Measurements from ENCODE around the gene BLVRA. TPM values are rescaled to one million over a fixed set of nuclear protein-coding genes. Genes with fewer than 3 reads are reported as not detected.

The BLVRA gene
- total and polyA plus RNA-seq, 5 experiments from 2014 or later = 9.6 to 33.8 (median 17.8) TPM

DNA sequence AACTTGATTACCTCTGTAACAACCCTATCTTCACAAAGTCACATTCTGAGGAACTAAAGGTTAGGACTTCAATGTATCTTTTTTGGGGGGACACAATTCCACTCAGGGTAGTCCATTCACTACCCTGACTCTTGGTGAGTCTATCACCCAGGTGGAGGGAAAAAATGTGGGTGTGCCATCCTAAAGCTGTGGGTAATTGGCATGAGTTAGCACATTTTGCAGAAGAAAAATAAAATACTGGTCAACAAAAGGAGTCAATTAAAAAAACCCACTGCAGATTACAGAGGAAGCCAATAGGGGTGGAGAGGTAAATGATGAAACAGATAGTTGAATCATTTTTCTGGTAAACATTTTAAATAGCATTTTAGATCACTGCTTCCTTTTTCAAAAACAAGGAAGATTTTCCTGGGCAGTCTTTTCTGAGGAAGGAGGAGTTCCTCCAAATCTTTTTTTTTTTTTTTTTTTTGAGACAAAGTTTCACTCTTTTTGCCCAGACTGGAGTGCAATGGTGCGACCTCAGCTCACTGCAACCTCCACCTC is 5.1 kb upstream of the BLVRA start:
- Mint-ChIP-seq H3K36me3 (no peaks in the 10 kb centered on the region), H3K9me3 (no peaks in the 10 kb centered on the region), H3K4me3 (no peak overlapping the region), H3K4me1 (peaks cover 8 to 17% (median 12%) of the 10 kb centered on the region in 4 donors), H3K27me3 (peaks cover 0 to 4% (median 0%) of the 10 kb centered on the region in 5 donors), H3K27ac (no peak overlapping the region)
- no peak for ATAC-seq
- DNase-seq = no peak
- POLR2A ChIA-PET = no interaction called here

DNA sequence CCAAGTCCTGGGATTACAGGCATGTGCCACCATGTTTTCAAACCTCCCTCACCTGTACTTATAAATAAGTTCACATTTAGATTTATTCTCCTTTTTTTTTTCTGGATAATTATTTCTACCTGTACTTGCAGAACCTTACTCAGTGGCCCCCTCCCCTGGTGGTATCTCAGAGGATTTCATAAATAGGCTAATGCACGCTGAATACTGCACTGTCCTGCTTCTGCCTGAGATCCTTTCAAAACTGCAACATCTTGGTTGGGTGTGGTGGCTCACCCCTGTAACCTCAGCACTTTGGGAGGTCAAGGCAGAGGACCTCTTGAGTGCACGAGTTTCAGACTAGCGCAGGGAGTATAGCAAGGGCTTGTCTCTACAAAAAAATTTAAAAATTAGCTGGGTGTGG is 4.6 kb upstream of the BLVRA start:
- no peak for DNase-seq
- POLR2A ChIA-PET = interaction anchor here (1.0 kb wide), 1 partner anchor 173 kb away, joined by 4 read pairs; no protein-coding TSS in a partner anchor
- no peaks in the 10 kb centered on the region for H3K9me3 Mint-ChIP-seq

DNA sequence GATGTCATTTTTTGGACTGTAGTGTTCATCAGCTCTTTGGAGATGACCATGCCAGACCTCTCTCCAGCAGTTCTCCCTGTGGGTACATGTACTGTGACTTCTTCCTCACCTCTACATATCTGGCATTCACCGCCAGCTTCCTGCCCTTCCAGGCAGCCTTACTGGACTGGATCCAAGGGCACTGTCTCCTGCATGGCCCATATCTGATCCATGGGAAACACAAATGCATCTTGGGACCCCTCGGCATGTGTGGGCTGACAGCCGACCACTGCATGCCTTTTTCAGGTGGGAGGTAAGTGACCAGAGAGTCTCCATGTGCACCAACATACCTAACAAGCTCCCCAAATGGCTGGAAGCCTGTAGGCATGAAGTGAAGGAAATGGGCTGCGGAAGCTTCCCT is 3.9 kb upstream of the BLVRA start:
- Mint-ChIP-seq H3K36me3 (no peaks in the 10 kb centered on the region), H3K27me3 (peaks cover 0 to 4% (median 0%) of the 10 kb centered on the region in 5 donors), H3K9me3 (no peaks in the 10 kb centered on the region), H3K4me3 (peak overlapping the region in 1 of 10 donors; percentile 51), H3K27ac (no peak overlapping the region), H3K4me1 (peaks cover 10 to 21% (median 12%) of the 10 kb centered on the region in 4 donors)
- POLR2A ChIA-PET = interaction anchor here (1.0 to 1.5 kb wide), 2 partner anchors 25 to 172 kb away, joined by 4 to 5 read pairs; partner anchors contain the start of gene COA1
- no peak for DNase-seq
- ATAC-seq = no peak

More for the DNA sequence above, 4.6 kb upstream of the BLVRA start:
- Mint-ChIP-seq H3K4me1 (peaks cover 8 to 17% (median 12%) of the 10 kb centered on the region in 4 donors), H3K27me3 (peaks cover 0 to 4% (median 0%) of the 10 kb centered on the region in 5 donors), H3K4me3 (no peak overlapping the region), H3K27ac (no peak overlapping the region), H3K36me3 (no peaks in the 10 kb centered on the region)
- ATAC-seq = no peak

DNA sequence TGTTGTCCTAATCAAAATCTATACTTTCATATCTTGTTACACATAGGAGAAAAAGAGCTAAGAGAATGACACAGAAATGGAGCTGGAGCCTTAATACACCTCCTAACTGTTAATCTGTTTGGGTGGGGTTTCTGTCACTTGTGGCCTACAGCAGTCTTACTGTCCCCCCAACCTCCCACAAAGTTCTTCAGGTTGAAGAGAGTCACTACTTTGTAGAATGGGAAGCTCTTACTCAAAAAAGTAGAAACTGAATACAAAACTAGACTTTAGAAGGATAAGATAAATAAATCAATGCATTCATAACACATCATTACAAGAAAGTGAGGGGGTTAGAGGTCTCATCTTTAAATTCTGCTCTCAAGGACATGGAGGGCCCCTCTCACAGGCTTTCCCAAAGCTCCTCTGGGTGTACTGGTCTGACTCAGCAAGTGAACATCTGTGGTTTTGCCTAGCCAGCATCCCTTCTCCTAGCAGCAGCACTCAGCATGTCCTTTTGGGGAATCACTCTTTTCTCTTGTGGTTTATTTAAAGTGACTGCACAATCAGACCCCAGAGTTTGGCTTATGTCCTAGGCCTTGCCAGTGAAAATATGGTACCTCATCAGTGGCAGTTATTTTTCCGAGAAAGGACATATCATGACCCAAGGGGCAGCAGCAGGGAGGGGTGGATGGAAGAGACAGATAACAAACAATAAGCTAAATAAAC is 2.0 kb upstream of the BLVRA start:
- Mint-ChIP-seq H3K4me3 (peak overlapping the region; percentile 0 to 94 (median 82)), H3K27ac (peak overlapping the region in 7 of 10 donors; percentile 3 to 88 (median 60)), H3K4me1 (peaks cover 10 to 25% (median 21%) of the 10 kb centered on the region in 4 donors), H3K27me3 (peaks cover 0 to 4% (median 0%) of the 10 kb centered on the region in 5 donors), H3K9me3 (no peaks in the 10 kb centered on the region), H3K36me3 (no peaks in the 10 kb centered on the region)
- POLR2A ChIA-PET = no interaction called here
- ATAC-seq (no peak), DNase-seq (no peak)

DNA sequence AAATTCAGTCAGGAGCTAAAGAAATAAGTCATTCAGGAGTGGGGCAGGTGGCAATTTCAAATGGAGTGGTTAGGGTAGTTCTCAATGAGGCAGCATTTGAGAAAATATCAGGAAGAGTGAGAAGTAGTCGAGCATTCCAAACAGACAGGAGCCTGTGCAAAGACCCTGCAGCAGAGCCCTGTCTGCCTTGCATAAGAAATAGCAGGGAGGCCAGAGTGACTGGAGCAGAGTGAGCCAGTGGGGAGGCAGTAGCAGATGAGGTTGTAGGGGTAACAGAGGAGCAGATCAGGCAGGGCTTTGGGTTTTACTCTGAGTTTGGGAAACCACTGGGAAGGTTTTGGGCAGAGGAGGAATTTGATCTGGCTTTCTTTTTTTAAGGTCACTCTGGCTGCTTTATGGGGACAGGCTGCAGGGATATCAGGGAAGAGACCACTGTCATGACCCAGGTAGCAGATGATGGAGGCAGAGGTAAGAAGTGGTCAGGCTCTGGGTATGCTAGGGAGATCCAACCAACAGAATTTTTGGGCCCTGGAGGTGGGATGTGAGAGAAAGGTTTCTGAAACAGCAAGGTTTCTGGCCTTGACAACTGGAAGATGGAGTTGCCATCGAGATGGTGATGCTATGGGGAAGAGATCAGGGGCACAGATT is 1.3 kb upstream of the BLVRA start:
- Mint-ChIP-seq H3K9me3 (no peaks in the 10 kb centered on the region), H3K4me1 (peaks cover 12 to 31% (median 26%) of the 10 kb centered on the region in 4 donors), H3K27me3 (peaks cover 0 to 4% (median 0%) of the 10 kb centered on the region in 5 donors), H3K4me3 (peak overlapping the region; percentile 61 to 94 (median 82)), H3K36me3 (no peaks in the 10 kb centered on the region), H3K27ac (peak overlapping the region in 9 of 10 donors; percentile 3 to 93 (median 71))
- ATAC-seq = no peak
- no peak for DNase-seq
- POLR2A ChIA-PET = no interaction called here

DNA sequence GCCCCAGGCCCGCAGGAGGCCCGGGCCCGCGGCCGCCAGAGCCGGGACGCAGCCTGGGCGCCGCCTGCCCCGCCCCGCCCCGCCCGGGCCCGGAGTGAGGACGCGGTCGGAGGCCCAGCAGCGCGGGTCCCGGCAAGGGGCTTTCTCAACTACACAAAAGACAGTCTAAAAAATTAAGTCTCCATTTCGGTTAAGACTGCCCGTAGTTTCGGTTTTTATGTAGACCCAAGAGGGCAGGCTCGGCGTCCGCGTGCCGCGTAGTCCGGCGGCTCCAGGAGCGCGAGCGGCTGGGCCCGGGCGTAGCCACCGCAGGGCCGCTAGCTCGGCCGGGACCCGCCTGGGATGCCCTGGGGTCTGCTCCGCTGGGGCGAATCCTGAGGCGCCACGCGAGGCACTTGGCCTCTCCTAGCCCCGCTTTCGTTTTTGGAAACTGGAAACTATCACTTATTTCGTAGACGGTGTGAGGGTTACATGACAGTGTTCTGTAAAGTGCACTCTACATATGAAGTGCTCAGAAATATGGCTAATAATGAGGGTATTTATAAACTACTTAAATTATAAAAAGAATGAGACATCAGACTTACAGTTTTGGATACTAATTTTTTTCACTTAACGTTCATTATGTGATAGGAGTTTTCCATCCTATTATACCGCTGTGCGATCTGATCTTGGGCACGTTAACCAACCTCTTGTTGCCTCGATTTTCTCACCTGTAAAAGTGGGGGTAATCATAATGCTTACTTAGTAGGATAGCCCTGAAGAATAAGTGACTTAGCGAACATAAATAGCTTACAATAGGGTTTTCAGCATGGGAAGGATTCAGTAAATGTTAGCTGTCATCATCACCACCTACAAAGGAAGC is 573 bp downstream of the BLVRA start:
- peaks cover 12 to 43% (median 37%) of the 10 kb centered on the region in 4 donors for H3K4me1 Mint-ChIP-seq
- POLR2A ChIA-PET = interaction anchor here (0.9 to 1.2 kb wide), 5 partner anchors 13 to 176 kb away, joined by 3 to 12 read pairs (median 3); partner anchors contain the start of genes COA1 and STK17A
- ATAC-seq = peak; percentile 71 to 76

DNA sequence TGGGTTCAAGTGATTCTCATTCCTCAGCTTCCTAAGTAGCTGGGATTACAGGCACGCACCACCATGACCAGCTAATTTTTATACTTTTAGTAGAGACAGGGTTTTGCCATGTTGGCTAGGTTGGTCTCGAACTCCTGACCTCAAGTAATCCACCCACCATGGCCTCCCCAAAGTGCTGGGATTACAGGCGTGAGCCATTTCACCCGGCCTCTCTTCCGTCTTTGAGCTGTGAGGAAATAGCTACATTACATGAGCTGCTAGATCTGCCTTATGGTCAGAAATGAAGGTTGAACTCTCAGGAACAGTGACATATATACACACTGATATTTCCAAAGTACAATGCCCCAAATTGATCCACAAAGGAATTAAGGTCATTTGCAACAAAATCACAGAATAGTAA is 2.4 kb downstream of the BLVRA start:
- peak overlapping the region in 2 of 10 donors; percentile 13 to 55 for H3K4me3 Mint-ChIP-seq
- POLR2A ChIA-PET = interaction anchor here (0.7 kb wide), 1 partner anchor 735 kb away, joined by 3 read pairs; no protein-coding TSS in a partner anchor
- no peaks in the 10 kb centered on the region for H3K9me3 Mint-ChIP-seq

More for the DNA sequence above, 573 bp downstream of the BLVRA start:
- peak; percentile 29 to 65 (median 48) for DNase-seq
- peak overlapping the region; percentile 11 to 91 (median 85) for H3K27ac Mint-ChIP-seq
- H3K4me3 Mint-ChIP-seq = peak overlapping the region; percentile 61 to 94 (median 88)
- no peaks in the 10 kb centered on the region for H3K36me3 Mint-ChIP-seq
- H3K27me3 Mint-ChIP-seq = peaks cover 0 to 4% (median 0%) of the 10 kb centered on the region in 5 donors
- no peaks in the 10 kb centered on the region for H3K9me3 Mint-ChIP-seq

DNA sequence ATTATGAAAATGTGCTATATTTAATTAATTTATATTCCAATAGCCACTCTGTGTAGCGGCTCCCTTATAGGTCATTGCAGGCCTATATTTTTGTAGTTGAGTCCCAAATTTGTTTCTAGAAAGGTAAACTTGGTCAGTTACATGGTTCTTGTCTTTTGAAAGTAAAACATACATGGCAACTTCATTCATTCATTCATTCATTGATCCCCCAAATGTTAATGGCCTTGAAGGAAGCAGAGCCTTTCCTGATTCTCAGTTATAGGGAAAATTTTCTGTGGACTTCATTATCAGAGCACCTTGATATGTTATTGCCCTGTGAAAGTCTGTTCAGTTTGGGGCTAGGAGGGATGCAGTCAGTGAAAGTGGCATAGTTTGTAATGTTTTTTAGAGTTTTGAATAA is 2.9 kb downstream of the BLVRA start:
- H3K27ac Mint-ChIP-seq = no peak overlapping the region

More for the DNA sequence above, 2.4 kb downstream of the BLVRA start:
- Mint-ChIP-seq H3K27ac (no peak overlapping the region), H3K27me3 (peaks cover 0 to 3% (median 0%) of the 10 kb centered on the region in 5 donors), H3K36me3 (no peaks in the 10 kb centered on the region), H3K4me1 (peaks cover 19 to 54% (median 46%) of the 10 kb centered on the region in 4 donors)
- ATAC-seq (no peak), DNase-seq (no peak)

DNA sequence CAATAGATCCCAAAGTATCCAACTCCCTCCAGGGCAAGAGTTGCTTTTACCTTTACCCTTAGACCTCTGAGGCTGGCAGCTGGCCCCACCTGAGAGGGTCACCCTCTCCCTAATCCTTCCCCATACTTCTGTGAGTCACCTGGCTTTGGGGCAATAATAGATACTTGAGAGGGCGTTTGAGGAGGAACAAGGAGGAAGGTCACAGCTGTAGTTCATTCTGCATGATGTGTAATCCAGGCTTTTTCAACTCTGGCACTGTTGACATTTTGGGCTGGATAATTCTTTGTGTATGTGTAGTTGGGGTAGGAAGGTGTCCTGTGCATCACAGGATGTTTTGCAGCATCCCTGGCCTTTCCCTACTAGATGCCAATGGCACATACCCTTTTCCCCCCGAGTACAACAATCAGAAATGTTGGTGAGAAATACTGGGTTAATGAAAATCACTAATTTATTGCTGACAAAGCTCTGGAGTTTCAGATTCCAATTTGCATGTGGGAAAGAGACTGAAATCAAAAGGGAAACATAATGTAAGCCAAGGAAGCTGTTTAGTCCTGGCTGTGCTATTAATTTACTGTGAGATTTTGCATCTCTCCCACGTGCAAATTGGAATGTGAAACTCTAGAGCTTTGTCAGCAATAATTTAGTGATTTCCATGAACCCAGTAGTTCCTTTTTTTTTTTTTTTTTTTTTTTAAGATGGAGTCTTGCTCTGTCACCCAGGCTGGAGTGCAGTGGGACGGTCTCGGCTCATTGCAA is 3.6 kb downstream of the BLVRA start:
- no peaks in the 10 kb centered on the region for H3K27me3 Mint-ChIP-seq
- H3K27ac Mint-ChIP-seq = peak overlapping the region in 1 of 10 donors; percentile 11
- peaks cover 17 to 53% (median 46%) of the 10 kb centered on the region in 4 donors for H3K4me1 Mint-ChIP-seq

More for the DNA sequence above, 2.9 kb downstream of the BLVRA start:
- Mint-ChIP-seq H3K4me3 (no peak overlapping the region), H3K36me3 (no peaks in the 10 kb centered on the region), H3K9me3 (no peaks in the 10 kb centered on the region), H3K4me1 (peaks cover 19 to 54% (median 46%) of the 10 kb centered on the region in 4 donors), H3K27me3 (peaks cover 0 to under 1% (median 0%) of the 10 kb centered on the region in 5 donors)
- POLR2A ChIA-PET = no interaction called here
- ATAC-seq = no peak
- no peak for DNase-seq

DNA sequence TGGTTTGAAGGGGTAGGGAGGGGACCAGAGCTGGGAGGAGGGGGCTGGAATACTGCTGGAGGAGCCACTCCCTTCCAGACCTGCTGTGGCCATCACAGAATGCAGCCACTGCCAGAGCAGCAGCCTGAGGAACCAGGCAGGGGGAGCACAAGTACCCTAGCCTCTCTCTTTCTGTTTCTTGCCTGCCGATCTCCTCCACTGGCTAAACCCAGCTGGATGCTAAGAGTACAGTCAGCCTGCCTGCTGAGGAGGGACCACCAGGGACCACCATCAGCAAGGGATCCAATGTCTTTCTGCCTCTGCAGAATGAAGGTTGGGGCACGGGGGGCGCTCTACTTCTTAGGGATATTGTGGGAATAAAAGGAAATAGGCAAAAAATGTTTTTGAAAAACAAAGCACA is 4.7 kb downstream of the BLVRA start:
- Mint-ChIP-seq H3K4me1 (peaks cover 10 to 48% (median 37%) of the 10 kb centered on the region in 4 donors), H3K9me3 (no peaks in the 10 kb centered on the region), H3K27me3 (no peaks in the 10 kb centered on the region), H3K36me3 (no peaks in the 10 kb centered on the region), H3K27ac (peak overlapping the region in 4 of 10 donors; percentile 20 to 73 (median 41)), H3K4me3 (peak overlapping the region in 3 of 10 donors; percentile 15 to 47 (median 38))
- DNase-seq (no peak), ATAC-seq (no peak)
- POLR2A ChIA-PET = no interaction called here

More for the DNA sequence above, 3.6 kb downstream of the BLVRA start:
- POLR2A ChIA-PET = no interaction called here
- H3K4me3 Mint-ChIP-seq = no peak overlapping the region
- no peaks in the 10 kb centered on the region for H3K36me3 Mint-ChIP-seq
- no peaks in the 10 kb centered on the region for H3K9me3 Mint-ChIP-seq
- no peak for DNase-seq
- no peak for ATAC-seq

DNA sequence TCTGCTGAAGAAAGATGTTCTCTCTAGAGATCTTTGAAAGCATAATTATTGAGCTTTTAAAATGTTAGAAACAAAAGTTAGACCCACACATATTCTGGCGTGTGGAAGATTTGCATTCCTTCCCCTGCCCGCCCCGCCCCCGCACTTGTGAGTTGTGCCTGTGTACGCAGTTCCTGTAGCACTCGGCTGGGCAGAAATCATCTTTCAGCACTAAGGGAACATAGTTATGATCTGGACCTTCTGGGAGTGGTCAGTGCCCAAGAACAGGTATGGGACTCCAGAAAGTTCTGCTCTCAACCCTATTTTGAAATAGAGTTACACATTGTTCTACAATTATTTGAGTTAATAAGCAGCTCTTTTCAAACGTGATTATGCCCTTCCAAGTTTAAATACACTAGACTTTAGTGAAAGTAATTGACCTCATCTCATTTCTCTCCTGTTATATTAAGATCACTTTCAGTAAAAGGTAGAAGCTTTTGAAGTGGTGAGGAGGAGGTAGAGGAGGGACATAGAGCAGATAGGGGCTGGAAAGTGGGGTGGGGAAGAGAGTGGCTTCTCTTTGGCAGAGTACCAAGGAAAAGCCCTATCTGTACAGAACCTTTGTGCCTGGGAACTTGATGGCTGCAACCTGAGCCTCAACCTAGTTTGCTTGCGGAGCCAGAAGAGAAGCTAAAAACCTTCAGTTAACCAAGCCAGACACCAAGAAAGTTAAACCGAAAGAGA is 5.7 kb downstream of the BLVRA start:
- no peaks in the 10 kb centered on the region for H3K36me3 Mint-ChIP-seq
- POLR2A ChIA-PET = interaction anchor here (0.7 to 1.2 kb wide), 2 partner anchors 35 to 1321 kb away, joined by 3 to 5 read pairs; partner anchors contain the start of gene COA1

More for the DNA sequence above, 5.7 kb downstream of the BLVRA start:
- Mint-ChIP-seq H3K27me3 (no peaks in the 10 kb centered on the region), H3K4me1 (peaks cover 10 to 50% (median 37%) of the 10 kb centered on the region in 4 donors), H3K4me3 (peak overlapping the region; percentile 12 to 78 (median 65)), H3K9me3 (no peaks in the 10 kb centered on the region), H3K27ac (peak overlapping the region; percentile 2 to 86 (median 66))
- ATAC-seq (peak; percentile 71 to 86), DNase-seq (peak in 6 of 10 donors; percentile 4 to 33 (median 10))

Measured in naive thymus-derived CD8-positive, alpha-beta T cell (primary cell).